Lower lobe of right lung (tissue), 2 donors: ENCODE measurements around the gene MECR. TPM values are rescaled to one million over a fixed set of nuclear protein-coding genes. Genes with fewer than 3 reads are reported as not detected.

Source experiments
- ATAC-seq, 2 donors: fragments of 200-7000 bp; cut with Tn5 transposase; one replicate each; pipeline ENCODE4 v1.9.1; 2020 to 2022; ENCODE audit warnings: mild to moderate bottlenecking in 2 of 2, moderate library complexity in 2 of 2
- DNase-seq: peaks from one replicate; pipeline ENCODE4 v3.0.0-alpha.2; 2020
- H3K27ac ChIP-seq: fragments of 200-600 bp; one replicate; pipeline ENCODE4 v1.8.0; 2022
- H3K27me3 ChIP-seq: fragments of 200-600 bp; one replicate; pipeline ENCODE4 v1.8.0; 2022; ENCODE audit warnings: low read depth
- H3K36me3 ChIP-seq: fragments of 200-600 bp; one replicate; pipeline ENCODE4 v1.8.0; 2022; ENCODE audit warnings: mild to moderate bottlenecking
- H3K4me1 ChIP-seq: fragments of 200-600 bp; one replicate; pipeline ENCODE4 v1.8.0; 2022
- H3K4me3 ChIP-seq: fragments of 200-600 bp; one replicate; pipeline ENCODE4 v1.8.0; 2022; ENCODE audit warnings: mild to moderate bottlenecking
- H3K9me3 ChIP-seq: fragments of 200-600 bp; one replicate; pipeline ENCODE4 v1.8.0; 2022
- CTCF ChIP-seq: fragments of 200-600 bp; IDR thresholded peaks from one replicate; pipeline ENCODE4 v1.8.0; 2022; ENCODE audit warnings: antibody characterized with exemption, mild to moderate bottlenecking
- intact Hi-C: fragments of 100-400 bp; cut with DNase I; formaldehyde crosslinking; loops from one replicate; pipeline ENCODE4 v1.11.0; 2022
- total RNA-seq: library from RNA; stranded (reverse); fragmentation: NEBNext Ultra II Directional; extraction: Animal tissue kit (Norgen Biotek cat#: 25700); gene quantifications from one replicate; pipeline ENCODE4 v1.2.1, GENCODE V29; 2021
- donor health status: DM: no; HTN: yes; CAD: no; lungs with severe emphysema.

The MECR gene
- total RNA-seq, 1 donor from 2014 or later, result 16.9 TPM

GRCh38 chr1:29142714-29143113 is 88.0 kb downstream of the MECR start:
- intact Hi-C loops, result no loop called here
- Histone ChIP-seq H3K27ac (no peak overlapping the region), H3K4me1 (peaks cover 5% of the 10 kb centered on the region), H3K36me3 (peaks cover 35% of the 10 kb centered on the region), H3K27me3 (no peaks in the 10 kb centered on the region), H3K4me3 (no peak overlapping the region), H3K9me3 (no peaks in the 10 kb centered on the region)
- no peak for ATAC-seq
- DNase-seq, result no peak
- no peak for TF ChIP-seq CTCF

Other genes starting within 250 kb of the MECR start
- 4.3 TPM for gene TMEM200B, start 107.0 kb downstream of the MECR start, total RNA-seq
- gene SRSF4, start 49.0 kb downstream of the MECR start, total RNA-seq, result 73.9 TPM
- 35.1 TPM for gene PTPRU, start 5.6 kb upstream of the MECR start, total RNA-seq